ENCODE results near the gene ESRP2.

ESRP2 gene

GRCh38 chr16:68259007-68259825 lies 23.3 kb upstream of the ESRP2 start:
- Histone ChIP-seq H3K4me3 (ENCODE audit: low read depth, low read length) (no peak overlapping the region), H3K36me3 (replicated peaks) (peaks cover 15% of the 10 kb centered on the region), H3K27me3 (replicated peaks) (no peaks in the 10 kb centered on the region), H3K27ac (no peak overlapping the region)
- TF ChIP-seq, protein P1, sequence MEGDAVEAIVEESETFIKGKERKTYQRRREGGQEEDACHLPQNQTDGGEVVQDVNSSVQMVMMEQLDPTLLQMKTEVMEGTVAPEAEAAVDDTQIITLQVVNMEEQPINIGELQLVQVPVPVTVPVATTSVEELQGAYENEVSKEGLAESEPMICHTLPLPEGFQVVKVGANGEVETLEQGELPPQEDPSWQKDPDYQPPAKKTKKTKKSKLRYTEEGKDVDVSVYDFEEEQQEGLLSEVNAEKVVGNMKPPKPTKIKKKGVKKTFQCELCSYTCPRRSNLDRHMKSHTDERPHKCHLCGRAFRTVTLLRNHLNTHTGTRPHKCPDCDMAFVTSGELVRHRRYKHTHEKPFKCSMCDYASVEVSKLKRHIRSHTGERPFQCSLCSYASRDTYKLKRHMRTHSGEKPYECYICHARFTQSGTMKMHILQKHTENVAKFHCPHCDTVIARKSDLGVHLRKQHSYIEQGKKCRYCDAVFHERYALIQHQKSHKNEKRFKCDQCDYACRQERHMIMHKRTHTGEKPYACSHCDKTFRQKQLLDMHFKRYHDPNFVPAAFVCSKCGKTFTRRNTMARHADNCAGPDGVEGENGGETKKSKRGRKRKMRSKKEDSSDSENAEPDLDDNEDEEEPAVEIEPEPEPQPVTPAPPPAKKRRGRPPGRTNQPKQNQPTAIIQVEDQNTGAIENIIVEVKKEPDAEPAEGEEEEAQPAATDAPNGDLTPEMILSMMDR (IDR thresholded peaks at IDR 0.05; ENCODE audit: low read depth, low read length, missing control alignments): no peak
- DNase-seq: no peak
- in situ Hi-C loops (cut with HindIII; ENCODE audit: low pct_ligation_motif_present, low sequenced_read_pairs): no loop called here

- Histone ChIP-seq H3K4me3 (ENCODE audit: low read depth, low read length) (no peak overlapping the region), H3K27ac (no peak overlapping the region), H3K27me3 (replicated peaks) (no peaks in the 10 kb centered on the region), H3K36me3 (replicated peaks) (peaks cover 15% of the 10 kb centered on the region)
- peak; percentile 18 for DNase-seq
- TF ChIP-seq, protein P1 (IDR thresholded peaks at IDR 0.05; ENCODE audit: low read depth, low read length, missing control alignments): no peak
- in situ Hi-C loops (cut with HindIII; ENCODE audit: low pct_ligation_motif_present, low sequenced_read_pairs): no loop called here
Measured at GRCh38 chr16:68257906-68258800, 22.2 kb upstream of the ESRP2 start.

- H3K36me3 ChIP-seq (replicated peaks): peaks cover 15% of the 10 kb centered on the region
- H3K4me3 ChIP-seq (ENCODE audit: low read depth, low read length): no peak overlapping the region
- TF ChIP-seq, protein P1 (IDR thresholded peaks at IDR 0.05; ENCODE audit: low read depth, low read length, missing control alignments): no peak
- H3K27ac ChIP-seq: no peak overlapping the region
- no peaks in the 10 kb centered on the region for H3K27me3 ChIP-seq (replicated peaks)
- in situ Hi-C loops (cut with HindIII; ENCODE audit: low pct_ligation_motif_present, low sequenced_read_pairs): no loop called here
- no peak for DNase-seq
Measured at GRCh38 chr16:68257251-68257905, 21.5 kb upstream of the ESRP2 start.

DNA sequence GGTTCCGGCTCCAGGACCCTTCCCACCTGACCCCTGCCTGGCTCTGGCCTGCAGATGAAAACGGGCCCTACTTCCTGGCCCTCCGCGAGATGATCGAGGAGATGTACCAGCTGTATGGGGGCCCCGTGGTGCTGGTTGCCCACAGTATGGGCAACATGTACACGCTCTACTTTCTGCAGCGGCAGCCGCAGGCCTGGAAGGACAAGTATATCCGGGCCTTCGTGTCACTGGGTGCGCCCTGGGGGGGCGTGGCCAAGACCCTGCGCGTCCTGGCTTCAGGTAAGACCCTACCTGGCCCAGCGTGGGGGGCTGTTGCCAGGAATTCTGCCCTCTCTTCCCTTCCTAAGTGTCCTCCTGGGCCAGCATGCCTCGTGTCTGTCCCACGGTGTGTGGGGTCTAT lies 19.8 kb upstream of the ESRP2 start:
- no peaks in the 10 kb centered on the region for H3K27me3 ChIP-seq (replicated peaks)
- DNase-seq: no peak
- in situ Hi-C loops (cut with HindIII; ENCODE audit: low pct_ligation_motif_present, low sequenced_read_pairs): no loop called here
- H3K27ac ChIP-seq: no peak overlapping the region
- H3K36me3 ChIP-seq (replicated peaks): peaks cover 18% of the 10 kb centered on the region
- TF ChIP-seq, protein P1 (IDR thresholded peaks at IDR 0.05; ENCODE audit: low read depth, low read length, missing control alignments): no peak
- H3K4me3 ChIP-seq (ENCODE audit: low read depth, low read length): no peak overlapping the region

- Histone ChIP-seq H3K4me3 (ENCODE audit: low read depth, low read length) (no peak overlapping the region), H3K36me3 (replicated peaks) (peaks cover 21% of the 10 kb centered on the region), H3K27me3 (replicated peaks) (no peaks in the 10 kb centered on the region), H3K27ac (no peak overlapping the region)
- no peak for DNase-seq
- TF ChIP-seq, protein P1 (IDR thresholded peaks at IDR 0.05; ENCODE audit: low read depth, low read length, missing control alignments): no peak
- in situ Hi-C loops (cut with HindIII; ENCODE audit: low pct_ligation_motif_present, low sequenced_read_pairs): no loop called here
Measured at GRCh38 chr16:68253721-68254120, 17.8 kb upstream of the ESRP2 start.
